GM12865 (cell line): ENCODE results near the gene ATP6V0D1.
"Not testable (repeated sequence)": the region's sequence is repeated elsewhere in the genome, so short reads cannot be mapped to it uniquely, and the experiment has no call there.

ENCODE experiments used
- DNase-seq: peaks from one replicate; pipeline ENCODE4 v3.0.0; 2010; ENCODE audit warnings: low read depth
- H3K4me3 ChIP-seq: 2 replicates; pipeline ENCODE4 v1.5.1; 2011; ENCODE audit warnings: mild to moderate bottlenecking, low read depth, low read length, control low read depth
- CTCF ChIP-seq: IDR thresholded peaks from 2 replicates; pipeline ENCODE4 v1.5.1; 2011; ENCODE audit warnings: low read length, control low read depth, low read depth, inconsistent platforms; ENCODE audit not compliant: insufficient read depth; ENCODE audit errors: missing control alignments

The ATP6V0D1 gene

GRCh38 chr16:67516296-67517154 is 35.6 kb upstream of the ATP6V0D1 start:
- no peak overlapping the region for H3K4me3 ChIP-seq
- DNase-seq = no peak
- no peak for TF ChIP-seq CTCF

- TF ChIP-seq CTCF = peak; percentile 62
- DNase-seq = peak; percentile 94
- no peak overlapping the region for H3K4me3 ChIP-seq
Measured at GRCh38 chr16:67514382-67514828, 33.4 kb upstream of the ATP6V0D1 start.

GRCh38 chr16:67513892-67514291 is 32.9 kb upstream of the ATP6V0D1 start:
- DNase-seq, H3K4me3 ChIP-seq: not testable (repeated sequence)

GRCh38 chr16:67509016-67509415 is 28.1 kb upstream of the ATP6V0D1 start:
- TF ChIP-seq CTCF = no peak
- no peak for DNase-seq
- H3K4me3 ChIP-seq = no peak overlapping the region

GRCh38 chr16:67506468-67506867 is 25.5 kb upstream of the ATP6V0D1 start:
- no peak for DNase-seq
- H3K4me3 ChIP-seq = no peak overlapping the region
- TF ChIP-seq CTCF = no peak

GRCh38 chr16:67504031-67505021 is 23.4 kb upstream of the ATP6V0D1 start:
- DNase-seq = peak; percentile 72
- TF ChIP-seq CTCF = no peak
- H3K4me3 ChIP-seq = no peak overlapping the region

GRCh38 chr16:67499106-67499505 is 18.1 kb upstream of the ATP6V0D1 start:
- TF ChIP-seq CTCF = no peak
- DNase-seq = no peak
- H3K4me3 ChIP-seq = no peak overlapping the region
